Hepatocyte (in vitro differentiated cells): ENCODE data around the gene CHMP1B. TPM values are rescaled to one million over a fixed set of nuclear protein-coding genes. Genes with fewer than 3 reads are reported as not detected.

Source experiments
- DNase-seq: peaks from one replicate; pipeline ENCODE4 v3.0.0-alpha.2; 2016; ENCODE audit warnings: low spot score
- H2AFZ ChIP-seq: fragments of 200-600 bp; sonication (generic); 2 replicates; pipeline ENCODE4 v1.6.0; 2016; ENCODE audit warnings: antibody characterized with exemption, mild to moderate bottlenecking
- H3K27ac ChIP-seq: fragments of 200-600 bp; sonication (generic); 2 replicates; pipeline ENCODE4 v1.5.1; 2016; ENCODE audit warnings: mild to moderate bottlenecking
- H3K27me3 ChIP-seq: fragments of 200-600 bp; sonication (generic); 2 replicates; pipeline ENCODE4 v1.6.1; 2016
- H3K36me3 ChIP-seq: fragments of 200-600 bp; sonication (generic); replicated peaks from 2 replicates; pipeline ENCODE4 v1.5.1; 2016; ENCODE audit warnings: low read depth; ENCODE audit not compliant: insufficient read depth
- H3K4me1 ChIP-seq: fragments of 200-600 bp; sonication (generic); 2 replicates; pipeline ENCODE4 v1.5.1; 2016; ENCODE audit warnings: mild to moderate bottlenecking, moderate library complexity; ENCODE audit not compliant: insufficient read depth
- H3K4me2 ChIP-seq: fragments of 200-600 bp; sonication (generic); 2 replicates; pipeline ENCODE4 v1.6.0; 2016
- H3K4me3 ChIP-seq: fragments of 200-600 bp; sonication (generic); 2 replicates; pipeline ENCODE4 v1.5.1; 2016; ENCODE audit warnings: mild to moderate bottlenecking
- H3K79me2 ChIP-seq: fragments of 200-600 bp; sonication (generic); 2 replicates; pipeline ENCODE4 v1.6.0; 2017; ENCODE audit warnings: mild to moderate bottlenecking
- H3K9me2 ChIP-seq: fragments of 200-600 bp; sonication (generic); replicated peaks from 2 replicates; pipeline ENCODE4 v1.6.0; 2017; ENCODE audit warnings: mild to moderate bottlenecking; ENCODE audit not compliant: insufficient read depth
- H3K9me3 ChIP-seq: fragments of 200-600 bp; sonication (generic); 2 replicates; pipeline ENCODE4 v1.5.1; 2016; ENCODE audit warnings: low read depth, mild to moderate bottlenecking
- H4K20me1 ChIP-seq: fragments of 200-600 bp; sonication (generic); 2 replicates; pipeline ENCODE4 v1.6.0; 2016; ENCODE audit warnings: mild to moderate bottlenecking; ENCODE audit not compliant: insufficient read depth, poor library complexity, severe bottlenecking
- CTCF ChIP-seq: fragments of 200-600 bp; sonication (generic); IDR thresholded peaks from 2 replicates; pipeline ENCODE4 v1.5.1; 2016; ENCODE audit warnings: antibody characterized with exemption, mild to moderate bottlenecking; ENCODE audit not compliant: poor library complexity
- EZH2 ChIP-seq: fragments of 200-600 bp; sonication (generic); IDR thresholded peaks from 2 replicates; pipeline ENCODE4 v1.6.1; 2016; ENCODE audit warnings: antibody characterized with exemption, mild to moderate bottlenecking, borderline replicate concordance
- EZH2phosphoT487 ChIP-seq: fragments of 200-600 bp; sonication (generic); IDR thresholded peaks from one replicate; pipeline ENCODE4 v1.6.1; 2018; ENCODE audit warnings: antibody characterized with exemption, mild to moderate bottlenecking, low read depth, moderate library complexity; ENCODE audit not compliant: unreplicated experiment, severe bottlenecking
- WGBS: methylation state at CpG from one replicate; pipeline ENCODE4 v1.1.6; 2016; ENCODE audit warnings: low lambda C conversion rate; ENCODE audit errors: missing lambda C conversion rate; 5-methylcytosine and 5-hydroxymethylcytosine counted together
- polyA plus RNA-seq: library from polyadenylated mRNA; unstranded; fragments of >200 nt; fragmentation: Nextera tagmentation; extraction: Ambion mirVana; gene quantifications from 2 replicates; pipeline ENCODE4 v1.2.1, GENCODE V29; 2016
- total RNA-seq: library from RNA; depleted of rRNA; stranded (reverse); fragments of >200 nt; gene quantifications from 2 replicates; pipeline ENCODE4 v1.2.3, GENCODE V29; 2014

CHMP1B gene
- total and polyA plus RNA-seq, 2 experiments from 2014 or later = 70.1 to 85.3 TPM

- H4K20me1 ChIP-seq = no peaks in the 10 kb centered on the region
- no peaks in the 10 kb centered on the region for H3K79me2 ChIP-seq
- H3K4me3 ChIP-seq = no peak overlapping the region
- no peak overlapping the region for H2AFZ ChIP-seq
- H3K9me3 ChIP-seq = no peaks in the 10 kb centered on the region
- no peaks in the 10 kb centered on the region for H3K4me1 ChIP-seq
- no peak for TF ChIP-seq EZH2phosphoT487
- TF ChIP-seq EZH2 = no peak
- no peak for TF ChIP-seq CTCF
- no peaks in the 10 kb centered on the region for H3K27me3 ChIP-seq
- 97% methylated on average over 39 of the region's 40 CpGs for WGBS
- no peaks in the 10 kb centered on the region for H3K9me2 ChIP-seq
- H3K27ac ChIP-seq = no peak overlapping the region
- no peak for DNase-seq
- no peaks in the 10 kb centered on the region for H3K36me3 ChIP-seq
- H3K4me2 ChIP-seq = no peak overlapping the region
These were observed 29.5 kb upstream of the CHMP1B start for GRCh38 chr18:11821643-11822237.

GRCh38 chr18:11823545-11823944 is 27.7 kb upstream of the CHMP1B start:
- Histone ChIP-seq H3K27me3 (no peaks in the 10 kb centered on the region), H4K20me1 (no peaks in the 10 kb centered on the region), H3K9me3 (no peaks in the 10 kb centered on the region), H3K9me2 (no peaks in the 10 kb centered on the region), H2AFZ (no peak overlapping the region), H3K27ac (no peak overlapping the region), H3K4me3 (no peak overlapping the region), H3K4me2 (no peak overlapping the region), H3K36me3 (no peaks in the 10 kb centered on the region), H3K79me2 (no peaks in the 10 kb centered on the region), H3K4me1 (no peaks in the 10 kb centered on the region)
- DNase-seq = no peak
- no peak for TF ChIP-seq EZH2
- no peak for TF ChIP-seq CTCF
- TF ChIP-seq EZH2phosphoT487 = no peak
- 42% methylated on average over 5 of the region's 5 CpGs for whole genome bisulfite sequencing

GRCh38 chr18:11826836-11827235 is 24.4 kb upstream of the CHMP1B start:
- Histone ChIP-seq H3K9me2 (no peaks in the 10 kb centered on the region), H3K9me3 (no peaks in the 10 kb centered on the region), H2AFZ (no peak overlapping the region), H3K36me3 (no peaks in the 10 kb centered on the region), H3K4me2 (no peak overlapping the region), H3K4me3 (no peak overlapping the region), H3K27me3 (no peaks in the 10 kb centered on the region), H3K27ac (no peak overlapping the region), H4K20me1 (no peaks in the 10 kb centered on the region), H3K79me2 (no peaks in the 10 kb centered on the region), H3K4me1 (no peaks in the 10 kb centered on the region)
- WGBS = 84% methylated on average over 12 of the region's 12 CpGs
- no peak for DNase-seq
- TF ChIP-seq CTCF (no peak), EZH2phosphoT487 (no peak), EZH2 (no peak)
